B cell (primary cell): ENCODE data around the gene NHP2. TPM values are rescaled to one million over a fixed set of nuclear protein-coding genes. Genes with fewer than 3 reads are reported as not detected.

Source experiments
- ATAC-seq: fragments of 200-7000 bp; cut with Tn5 transposase; one replicate; pipeline ENCODE4 v1.10.0; 2021; ENCODE audit warnings: low read depth, mild to moderate bottlenecking, moderate number of reproducible peaks, moderate library complexity
- CTCF ChIA-PET: fragments of 350-600 bp; sonication (Branson Sonifier 250); formaldehyde crosslinking; loops from one replicate; lab custom pipeline; 2021; ENCODE audit warnings: antibody characterized with exemption, inconsistent platforms; lab: Charles Lee
- POLR2A ChIA-PET: fragments of 350-600 bp; sonication (Branson Sonifier 250); formaldehyde crosslinking; loops from one replicate; lab custom pipeline; 2021; ENCODE audit warnings: antibody characterized with exemption; lab: Charles Lee
- DNase-seq: peaks from one replicate; pipeline ENCODE4 v3.0.0; 2013
- H2AFZ ChIP-seq: 2 replicates; pipeline ENCODE4 v1.6.1; 2012; ENCODE audit warnings: mild to moderate bottlenecking, low read depth, low read length; ENCODE audit not compliant: insufficient read depth, poor library complexity, severe bottlenecking
- H3K27ac ChIP-seq, 2 donors: 1 replicate in 1 of 2; 2 replicates in 1 of 2; pipeline ENCODE4 v1.5.1; 2012 to 2013; ENCODE audit warnings: low read length in 2 of 2, mild to moderate bottlenecking in 2 of 2, moderate library complexity in 1 of 2
- H3K27me3 ChIP-seq, 4 experiments: fragments of 200-600 bp in 1 of 4; sonication (generic) in 1 of 4; replicated peaks in 1 of 4; 1 replicate in 2 of 4; 2 replicates in 2 of 4; pipeline versions ENCODE4 v1.6.1 to v1.7.0; 2013 to 2016; ENCODE audit warnings: low read length in 3 of 4, mild to moderate bottlenecking in 2 of 4, mixed read lengths in 1 of 4, moderate library complexity in 1 of 4; ENCODE audit not compliant: insufficient read depth in 4 of 4, control insufficient read depth in 3 of 4; ENCODE audit errors: control extremely low read depth in 1 of 4
- H3K36me3 ChIP-seq, 2 experiments: replicated peaks in 1 of 2; 1 replicate in 1 of 2; 2 replicates in 1 of 2; pipeline versions ENCODE4 v1.6.1 to v1.7.1; 2013; ENCODE audit warnings: low read length in 1 of 2; ENCODE audit not compliant: insufficient read depth in 2 of 2, control insufficient read depth in 1 of 2; ENCODE audit errors: control extremely low read depth in 1 of 2, extremely low read depth in 1 of 2
- H3K4me1 ChIP-seq, 2 donors: fragments of 200-600 bp in 1 of 2; sonication (generic) in 1 of 2; 1 replicate in 1 of 2; 2 replicates in 1 of 2; pipeline versions ENCODE4 v1.5.1 to v1.6.1; 2013 to 2017; ENCODE audit warnings: low read length in 2 of 2; ENCODE audit not compliant: control insufficient read depth in 2 of 2, insufficient read depth in 2 of 2
- H3K4me2 ChIP-seq: replicated peaks from 2 replicates; pipeline ENCODE3; 2012; ENCODE audit warnings: mild to moderate bottlenecking, low read depth, low read length; ENCODE audit not compliant: poor library complexity, severe bottlenecking
- H3K4me3 ChIP-seq, 5 experiments: fragments of 200-600 bp in 1 of 5; sonication (generic) in 1 of 5; 1 replicate in 3 of 5; 2 replicates in 2 of 5; pipeline versions ENCODE4 v1.5.1 to v1.7.0; 2011 to 2016; ENCODE audit warnings: low read length in 4 of 5, mild to moderate bottlenecking in 4 of 5, low read depth in 2 of 5, control low read depth in 1 of 5, moderate library complexity in 1 of 5; ENCODE audit not compliant: insufficient read depth in 1 of 5; ENCODE audit errors: control extremely low read depth in 1 of 5, extremely low read depth in 1 of 5
- H3K79me2 ChIP-seq: fragments of 200-600 bp; sonication (generic); one replicate; pipeline ENCODE4 v1.6.0; 2016; ENCODE audit warnings: low read length; ENCODE audit not compliant: control insufficient read depth, insufficient read depth
- H3K9ac ChIP-seq: fragments of 200-600 bp; sonication (generic); 2 replicates; pipeline ENCODE4 v1.6.1; 2017; ENCODE audit warnings: mild to moderate bottlenecking, low read length, moderate library complexity
- H3K9me3 ChIP-seq, 3 donors: one replicate each; pipeline versions ENCODE4 v1.6.1 to v1.7.1; 2013; ENCODE audit warnings: low read length in 2 of 3; ENCODE audit not compliant: control insufficient read depth in 2 of 3, insufficient read depth in 1 of 3; ENCODE audit errors: control extremely low read depth in 1 of 3
- H4K20me1 ChIP-seq: 2 replicates; pipeline ENCODE4 v1.6.0; 2012; ENCODE audit warnings: mild to moderate bottlenecking, low read length; ENCODE audit not compliant: insufficient read depth, control insufficient read depth, poor library complexity, severe bottlenecking
- H3K27ac Mint-ChIP-seq: one replicate; pipeline ENCODE4 v1.8.0; 2021; ENCODE audit warnings: mixed read lengths
- H3K27me3 Mint-ChIP-seq: one replicate; pipeline ENCODE4 v1.8.0; 2021; ENCODE audit warnings: mixed read lengths
- H3K4me1 Mint-ChIP-seq: one replicate; pipeline ENCODE4 v1.8.0; 2021; ENCODE audit warnings: mixed read lengths
- H3K4me3 Mint-ChIP-seq: one replicate; pipeline ENCODE4 v1.8.0; 2021; ENCODE audit warnings: mixed read lengths
- H3K9me3 Mint-ChIP-seq: one replicate; pipeline ENCODE4 v1.8.0; 2022; ENCODE audit warnings: mixed read lengths; ENCODE audit not compliant: insufficient read depth
- CTCF ChIP-seq: fragments of 200-600 bp; IDR thresholded peaks from one replicate; pipeline ENCODE4 v1.8.0; 2022; ENCODE audit warnings: antibody characterized with exemption, mild to moderate bottlenecking
- EZH2 ChIP-seq: IDR thresholded peaks from 2 replicates; pipeline ENCODE4 v1.6.1; 2012; ENCODE audit warnings: borderline replicate concordance, low read depth, mild to moderate bottlenecking, moderate library complexity, low read length; ENCODE audit not compliant: insufficient read depth, poor library complexity, severe bottlenecking
- WGBS: methylation state at CpG from one replicate; pipeline ENCODE4 v1.1.5; 2013; ENCODE audit warnings: missing lambda C conversion rate; ENCODE audit not compliant: insufficient coverage; 5-methylcytosine and 5-hydroxymethylcytosine counted together
- intact Hi-C: fragments of 100-400 bp; cut with micrococcal nuclease; formaldehyde crosslinking; loops from one replicate; pipeline ENCODE4 v1.10.0; 2022
- polyA plus RNA-seq: library from polyadenylated mRNA; depleted of rRNA; stranded (reverse); fragments of >200 nt; gene quantifications from 2 replicates; pipeline ENCODE4 v1.2.3, GENCODE V29; 2012
- total RNA-seq, 2 donors: library from RNA; stranded (reverse); fragments of 120-200 nt in 1 of 2; gene quantifications; 1 replicate in 1 of 2; 2 replicates in 1 of 2; pipeline versions ENCODE4 v1.2.3 to v1.2.4, GENCODE V29; 2013 to 2022

The NHP2 gene
- total and polyA plus RNA-seq, 2 donors (not counting 1 experiment from before 2014, with no cell fraction given) = 66.0 to 99.8 TPM

DNA sequence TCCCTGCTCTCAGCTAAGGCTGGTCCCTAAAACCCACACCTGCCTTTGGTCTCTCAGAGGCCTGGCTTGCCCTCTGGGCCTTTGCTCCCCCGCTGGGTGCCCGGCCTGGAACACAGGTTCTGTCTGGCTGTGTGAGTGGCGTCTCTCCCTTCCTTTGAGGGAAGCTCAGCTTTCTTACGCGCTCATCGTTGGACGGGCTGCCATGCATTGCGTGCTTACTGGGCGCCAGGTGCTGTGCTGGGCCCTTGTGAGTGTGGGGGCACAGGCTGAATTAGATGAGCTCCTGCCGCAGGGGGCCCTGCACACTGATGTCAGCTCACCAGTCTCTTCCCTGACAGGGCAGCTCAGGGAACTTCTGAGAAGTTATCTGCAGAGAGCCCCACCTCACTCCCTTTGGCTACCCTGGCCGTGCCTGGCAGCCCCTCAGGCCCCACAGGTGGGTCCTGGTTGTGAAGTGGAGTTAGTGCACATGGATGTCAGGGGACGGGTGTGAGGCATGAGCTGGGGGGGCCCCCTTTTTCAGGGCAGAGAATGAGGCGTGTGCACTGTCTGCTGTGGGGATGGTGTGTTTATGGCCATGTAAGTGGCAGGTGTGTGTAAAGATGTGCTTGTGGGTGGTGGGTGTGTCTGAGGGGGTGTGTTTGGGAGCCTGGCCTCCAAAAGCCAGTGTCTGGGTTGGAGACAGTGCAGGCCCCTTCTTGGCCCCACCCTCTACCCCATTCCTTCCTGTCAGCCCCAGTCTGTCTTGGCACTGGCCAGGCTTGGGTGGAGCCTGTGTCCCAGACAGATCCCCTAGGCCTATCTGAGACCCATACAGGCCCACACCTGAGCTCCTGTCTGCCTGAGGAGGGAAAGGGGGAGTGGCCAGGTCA, 30.4 kb downstream of the NHP2 start:
- H3K4me1 ChIP-seq = peaks cover 41 to 44% of the 10 kb centered on the region in 2 donors

More for the DNA sequence above, 30.4 kb downstream of the NHP2 start:
- H3K36me3 ChIP-seq = peaks cover 0 to 42% of the 10 kb centered on the region in 2 experiments
- H3K9ac ChIP-seq = no peak overlapping the region
- peaks cover 46% of the 10 kb centered on the region for H3K4me1 Mint-ChIP-seq
- no peak overlapping the region for H3K27ac ChIP-seq
- peak overlapping the region; percentile 59 for H3K27ac Mint-ChIP-seq
- peaks cover 63% of the 10 kb centered on the region for H3K79me2 ChIP-seq
- ATAC-seq (no peak), DNase-seq (no peak)
- H3K4me3 ChIP-seq = no peak overlapping the region
- WGBS = 92% methylated on average over 9 of the region's 13 CpGs
- no peak overlapping the region for H3K4me3 Mint-ChIP-seq
- POLR2A ChIA-PET = no interaction called here
- no peak overlapping the region for H3K4me2 ChIP-seq
- H4K20me1 ChIP-seq = peaks cover 68% of the 10 kb centered on the region
- no peaks in the 10 kb centered on the region for H3K27me3 Mint-ChIP-seq
- H3K9me3 ChIP-seq = no peaks in the 10 kb centered on the region
- intact Hi-C loops = no loop called here
- TF ChIP-seq EZH2 = no peak
- TF ChIP-seq CTCF = no peak
- no peaks in the 10 kb centered on the region for H3K27me3 ChIP-seq
- CTCF ChIA-PET = interaction anchor here (2.8 to 5.5 kb wide), 3 partner anchors 19 to 48 kb away, joined by 18 to 50 read pairs (median 24); no protein-coding TSS in a partner anchor
- no peak overlapping the region for H2AFZ ChIP-seq
- no peaks in the 10 kb centered on the region for H3K9me3 Mint-ChIP-seq
